Panc1 (cell line): ENCODE measurements around the gene SLC6A11. TPM values are rescaled to one million over a fixed set of nuclear protein-coding genes. Genes with fewer than 3 reads are reported as not detected.

Source experiments
- ATAC-seq: fragments of 200-7000 bp; cut with Tn5 transposase; 2 replicates; pipeline ENCODE4 v1.9.1; 2020; ENCODE audit warnings: mild to moderate bottlenecking, moderate library complexity
- BruUV-seq: library from RNA; stranded (reverse); fragments of 400-500 nt; replicated peaks from 2 replicates; lab custom pipeline; 2021; lab: Mats Ljungman, UMichigan
- CTCF ChIA-PET: fragments of 300-600 bp; sonication (Branson Sonifier 250); formaldehyde crosslinking; loops from one replicate; lab custom pipeline; 2022; ENCODE audit warnings: antibody characterized with exemption; lab: Charles Lee
- POLR2A ChIA-PET: fragments of 300-600 bp; sonication (Branson Sonifier 250); formaldehyde crosslinking; loops from one replicate; lab custom pipeline; 2022; ENCODE audit warnings: antibody characterized with exemption; lab: Charles Lee
- DNase-seq: peaks from one replicate; pipeline ENCODE4 v3.0.0-alpha.2; 2010; ENCODE audit warnings: low read depth, low spot score
- H3K27ac ChIP-seq: 2 replicates; pipeline ENCODE4 v1.5.1; 2011; ENCODE audit warnings: mild to moderate bottlenecking, low read length, inconsistent platforms
- H3K27me3 ChIP-seq: fragments of 200-500 bp; sonication (Bioruptor generic); 2 replicates; pipeline ENCODE4 v1.6.0; 2014; ENCODE audit warnings: low read length, inconsistent platforms; ENCODE audit not compliant: control insufficient read depth, insufficient read depth
- H3K36me3 ChIP-seq: fragments of 200-500 bp; sonication (Bioruptor generic); 2 replicates; pipeline ENCODE4 v1.5.1; 2014; ENCODE audit warnings: inconsistent platforms, mild to moderate bottlenecking, low read length, moderate library complexity; ENCODE audit not compliant: control insufficient read depth, insufficient read depth
- H3K4me1 ChIP-seq: 2 replicates; pipeline ENCODE4 v1.5.1; 2011; ENCODE audit warnings: inconsistent platforms, mild to moderate bottlenecking, low read length, moderate library complexity; ENCODE audit not compliant: control insufficient read depth, insufficient read depth
- H3K4me3 ChIP-seq, 2 experiments: 2 replicates each; pipeline ENCODE4 v1.5.1; 2011 to 2012; ENCODE audit warnings: low read depth in 2 of 2, low read length in 2 of 2, mild to moderate bottlenecking in 2 of 2, inconsistent platforms in 1 of 2, moderate library complexity in 1 of 2
- H3K9me3 ChIP-seq: fragments of 200-500 bp; sonication (Bioruptor generic); 2 replicates; pipeline ENCODE4 v1.5.1; 2014; ENCODE audit warnings: low read depth, mild to moderate bottlenecking, inconsistent platforms, low read length, moderate library complexity; ENCODE audit not compliant: control insufficient read depth, insufficient read depth
- CTCF ChIP-seq: fragments of 450-650 bp; IDR thresholded peaks from 2 replicates; pipeline ENCODE4 v1.5.1; 2017; ENCODE audit warnings: mild to moderate bottlenecking
- POLR2AphosphoS5 ChIP-seq: IDR thresholded peaks from 2 replicates; pipeline ENCODE4 v1.6.1; 2012; ENCODE audit warnings: mild to moderate bottlenecking, low read depth, low read length, moderate library complexity
- REST ChIP-seq, 2 experiments: IDR thresholded peaks; 2 replicates each; pipeline ENCODE4 v1.6.1; 2011 to 2012; ENCODE audit warnings: low read depth in 2 of 2, control low read depth in 1 of 2, low read length in 1 of 2, mild to moderate bottlenecking in 1 of 2, moderate library complexity in 1 of 2; ENCODE audit not compliant: insufficient read depth in 1 of 2
- SIN3A ChIP-seq: IDR thresholded peaks from 2 replicates; pipeline ENCODE4 v1.6.1; 2012; ENCODE audit warnings: low read depth, mild to moderate bottlenecking, low read length, moderate library complexity, borderline replicate concordance; ENCODE audit not compliant: insufficient read depth
- TCF7L2 ChIP-seq: IDR thresholded peaks from 2 replicates; pipeline ENCODE4 v1.6.1; 2011; ENCODE audit warnings: mild to moderate bottlenecking, low read depth, low read length, inconsistent platforms
- in situ Hi-C: cut with HindIII; loops from 2 replicates; pipeline ENCODE4 v1.10.0; 2016; ENCODE audit warnings: low sequenced_read_pairs, low pct_unique_long_range_greater_than_20kb
- intact Hi-C: fragments of 100-400 bp; cut with micrococcal nuclease; formaldehyde crosslinking; loops from one replicate; pipeline ENCODE4 v1.10.0; 2022; ENCODE audit not compliant: unreplicated experiment
- total RNA-seq: library from RNA; stranded (reverse); gene quantifications from one replicate; pipeline ENCODE4 v1.2.1, GENCODE V29; 2021; ENCODE audit not compliant: unreplicated experiment

SLC6A11 gene
- total RNA-seq, 1 experiment from 2014 or later, result not detected

- in situ Hi-C loops, result no loop called here
- no peak for TF ChIP-seq TCF7L2
- peak; percentile 77 for TF ChIP-seq CTCF
- DNase-seq, result no peak
- Histone ChIP-seq H3K27me3 (peaks cover 3% of the 10 kb centered on the region; the same call in 1 of the 2 replicates), H3K4me1 (no peaks in the 10 kb centered on the region), H3K36me3 (no peaks in the 10 kb centered on the region), H3K27ac (no peak overlapping the region), H3K9me3 (no peaks in the 10 kb centered on the region), H3K4me3 (no peak overlapping the region)
- no TSS peak for BruUV-seq
- ChIA-PET POLR2A (no interaction called here), CTCF (interaction anchor here (0.5 to 0.9 kb wide), 3 partner anchors 120 to 1679 kb away, joined by 3 to 5 read pairs (median 3); no protein-coding TSS in a partner anchor)
- peak; percentile 86 for ATAC-seq
- intact Hi-C loops, result loop anchor here (2.0 kb wide), 1 partner anchor 112 kb away; no protein-coding TSS in a partner anchor
These were observed 43.5 kb upstream of the SLC6A11 start for GRCh38 chr3:10772271-10773161.

GRCh38 chr3:10774129-10774670 lies 41.8 kb upstream of the SLC6A11 start:
- Histone ChIP-seq H3K4me3 (no peak overlapping the region), H3K9me3 (no peaks in the 10 kb centered on the region), H3K27ac (no peak overlapping the region), H3K4me1 (no peaks in the 10 kb centered on the region), H3K27me3 (peaks cover 3% of the 10 kb centered on the region; the same call in 1 of the 2 replicates), H3K36me3 (no peaks in the 10 kb centered on the region)
- POLR2A ChIA-PET, result no interaction called here
- no peak for TF ChIP-seq REST (IDR thresholded peaks at IDR 0.05; ENCODE audit: insufficient read depth in 1 of 2, low read depth in 2 of 2, low read length in 1 of 2)
- no peak for TF ChIP-seq TCF7L2
- no peak for TF ChIP-seq SIN3A
- no peak for TF ChIP-seq POLR2AphosphoS5
- no peak for TF ChIP-seq CTCF
- CTCF ChIA-PET, result no interaction called here
- no peak for DNase-seq
- intact Hi-C loops (no loop called here), in situ Hi-C loops (no loop called here)
- ATAC-seq, result no peak
- no TSS peak for BruUV-seq
